WTC11 (cell line): ENCODE results near the gene GOLGB1. TPM values are rescaled to one million over a fixed set of nuclear protein-coding genes. Genes with fewer than 3 reads are reported as not detected.

Experiments
- ATAC-seq: fragments of 200-7000 bp; cut with Tn5 transposase; 2 replicates; pipeline ENCODE4 v1.10.0; 2021; ENCODE audit warnings: mild to moderate bottlenecking, moderate library complexity
- CTCF ChIA-PET: fragments of 300-600 bp; sonication (Branson Sonifier 250); formaldehyde crosslinking; loops from one replicate; lab custom pipeline; 2021; ENCODE audit warnings: antibody characterized with exemption; lab: Charles Lee
- POLR2A ChIA-PET: fragments of 350-600 bp; sonication (Branson Sonifier 250); formaldehyde crosslinking; loops from one replicate; lab custom pipeline; 2021; ENCODE audit warnings: antibody characterized with exemption; lab: Charles Lee
- DNase-seq: peaks from one replicate; pipeline ENCODE4 v3.0.0; 2021; ENCODE audit warnings: low spot score
- H3K27ac Mint-ChIP-seq: 2 replicates; pipeline ENCODE4 v1.8.0; 2021; ENCODE audit warnings: mixed read lengths
- H3K27me3 Mint-ChIP-seq: 2 replicates; pipeline ENCODE4 v1.8.0; 2021; ENCODE audit warnings: low read depth, mild to moderate bottlenecking, moderate library complexity, mixed read lengths
- H3K36me3 Mint-ChIP-seq: 2 replicates; pipeline ENCODE4 v1.8.0; 2021; ENCODE audit warnings: mixed read lengths
- H3K4me1 Mint-ChIP-seq: 2 replicates; pipeline ENCODE4 v1.8.0; 2022; ENCODE audit warnings: mixed read lengths
- H3K4me3 Mint-ChIP-seq: 2 replicates; pipeline ENCODE4 v1.8.0; 2021; ENCODE audit warnings: mild to moderate bottlenecking, moderate library complexity, mixed read lengths
- H3K9me3 Mint-ChIP-seq: 2 replicates; pipeline ENCODE4 v1.8.0; 2021; ENCODE audit warnings: mixed read lengths
- AR ChIP-seq: fragments of 250-450 bp; sonication (Bioruptor Pico); IDR thresholded peaks from 2 replicates; pipeline ENCODE4 v1.9.0; 2021; ENCODE audit warnings: mild to moderate bottlenecking
- ATF3 ChIP-seq: sonication (generic); formaldehyde crosslinking; conservative IDR thresholded peaks from 2 replicates; pipeline ENCODE4 v1.8.1; 2022; ENCODE audit warnings: mild to moderate bottlenecking, missing genetic modification reagents
- E2F5 ChIP-seq: sonication (generic); formaldehyde crosslinking; IDR thresholded peaks from 2 replicates; pipeline ENCODE4 v1.8.1; 2022; ENCODE audit warnings: mild to moderate bottlenecking, moderate library complexity, missing genetic modification reagents
- HMGXB4 ChIP-seq: sonication (generic); formaldehyde crosslinking; IDR thresholded peaks from 2 replicates; pipeline ENCODE4 v1.8.1; 2023; ENCODE audit warnings: mild to moderate bottlenecking, moderate library complexity, missing genetic modification reagents
- JAZF1 ChIP-seq: fragments of 250-450 bp; sonication (Bioruptor Pico); IDR thresholded peaks from 2 replicates; pipeline ENCODE4 v1.9.0; 2021; ENCODE audit warnings: moderate library complexity, mild to moderate bottlenecking, inconsistent platforms
- KAT7 ChIP-seq: sonication (generic); formaldehyde crosslinking; IDR thresholded peaks from 2 replicates; pipeline ENCODE4 v1.8.1; 2023; ENCODE audit warnings: missing genetic modification reagents, mild to moderate bottlenecking, borderline replicate concordance
- MYBL2 ChIP-seq: sonication (generic); formaldehyde crosslinking; IDR thresholded peaks from 2 replicates; pipeline ENCODE4 v1.8.1; 2023; ENCODE audit warnings: mild to moderate bottlenecking, moderate library complexity, missing genetic modification reagents
- NR1H2 ChIP-seq: sonication (generic); formaldehyde crosslinking; IDR thresholded peaks from 2 replicates; pipeline ENCODE4 v1.9.0; 2021; ENCODE audit warnings: mild to moderate bottlenecking, moderate library complexity, missing genetic modification reagents
- PRDM15 ChIP-seq: sonication (generic); formaldehyde crosslinking; IDR thresholded peaks from 2 replicates; pipeline ENCODE4 v1.8.0; 2022; ENCODE audit warnings: missing genetic modification reagents
- RELA ChIP-seq: sonication (generic); formaldehyde crosslinking; IDR thresholded peaks from 2 replicates; pipeline ENCODE4 v1.8.1; 2022; ENCODE audit warnings: missing genetic modification reagents, mild to moderate bottlenecking, borderline replicate concordance
- TEAD1 ChIP-seq: sonication (generic); formaldehyde crosslinking; IDR thresholded peaks from 2 replicates; pipeline ENCODE4 v1.8.0; 2022; ENCODE audit warnings: mild to moderate bottlenecking, missing genetic modification reagents
- TP53 ChIP-seq: sonication (generic); formaldehyde crosslinking; IDR thresholded peaks from 2 replicates; pipeline ENCODE4 v1.8.1; 2023; ENCODE audit warnings: mild to moderate bottlenecking, missing genetic modification reagents
- ZMAT4 ChIP-seq: fragments of 250-450 bp; sonication (Bioruptor Pico); IDR thresholded peaks from 2 replicates; pipeline ENCODE4 v1.9.0; 2021; ENCODE audit warnings: mild to moderate bottlenecking
- ZNF396 ChIP-seq: fragments of 250-450 bp; sonication (Bioruptor Pico); IDR thresholded peaks from 2 replicates; pipeline ENCODE4 v1.8.0; 2021; ENCODE audit warnings: mild to moderate bottlenecking, moderate library complexity, borderline replicate concordance
- ZSCAN18 ChIP-seq: fragments of 250-450 bp; sonication (Bioruptor Pico); IDR thresholded peaks from 2 replicates; pipeline ENCODE4 v2.1.2; 2022; ENCODE audit warnings: mild to moderate bottlenecking, moderate library complexity
- total RNA-seq: library from RNA; stranded (reverse); gene quantifications from 3 replicates; pipeline ENCODE4 v1.2.3, GENCODE V29; 2021

The GOLGB1 gene
- total RNA-seq, 1 experiment from 2014 or later, result 33.8 TPM

GRCh38 chr3:121752772-121753171 is 3.2 kb upstream of the GOLGB1 start:
- CTCF ChIA-PET, result no interaction called here
- Mint-ChIP-seq H3K27ac (no peak overlapping the region), H3K4me1 (peaks cover 6% of the 10 kb centered on the region), H3K36me3 (no peaks in the 10 kb centered on the region), H3K9me3 (no peaks in the 10 kb centered on the region), H3K27me3 (no peaks in the 10 kb centered on the region), H3K4me3 (no peak overlapping the region)
- TF ChIP-seq E2F5 (CRISPR knock-in tag) (no peak), RELA (CRISPR knock-in tag) (no peak), ZSCAN18 (CRISPR knock-in tag) (no peak), PRDM15 (CRISPR knock-in tag) (no peak), HMGXB4 (CRISPR knock-in tag) (no peak), AR (no peak), KAT7 (CRISPR knock-in tag) (no peak), MYBL2 (no peak), JAZF1 (CRISPR knock-in tag) (no peak), TP53 (CRISPR knock-in tag) (no peak), NR1H2 (CRISPR knock-in tag) (no peak), ZMAT4 (CRISPR knock-in tag) (no peak), ATF3 (CRISPR knock-in tag) (no peak), TEAD1 (CRISPR knock-in tag) (no peak), ZNF396 (CRISPR knock-in tag) (no peak)
- DNase-seq (no peak), ATAC-seq (no peak)
- POLR2A ChIA-PET, result no interaction called here
